ENCODE results near the gene PDSS1.
"Not testable (repeated sequence)": the region's sequence is repeated elsewhere in the genome, so short reads cannot be mapped to it uniquely, and the experiment has no call there.

PDSS1 gene

DNA sequence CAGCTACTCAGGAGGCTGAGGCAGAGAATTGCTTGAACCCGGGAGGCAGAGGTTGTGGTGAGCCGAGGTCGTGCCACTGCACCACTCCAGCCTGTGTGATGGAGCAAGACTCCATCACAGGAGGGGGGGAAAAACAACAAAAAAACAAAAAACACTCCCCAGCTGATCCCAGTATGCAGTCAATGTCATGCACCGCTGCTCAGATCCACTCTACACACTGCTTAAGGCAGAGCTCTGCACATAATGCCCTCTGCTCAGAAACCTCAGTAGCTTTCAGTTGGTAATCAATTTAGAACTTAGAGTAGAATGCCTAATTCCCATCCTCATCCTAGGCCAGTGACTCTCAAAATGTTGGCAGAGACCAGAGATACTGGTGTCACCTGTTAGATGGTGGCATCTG is 43.9 kb downstream of the PDSS1 start:
- DNase-seq: no peak

GRCh38 chr10:26743091-26743490 is 45.6 kb downstream of the PDSS1 start:
- DNase-seq: no peak

DNA sequence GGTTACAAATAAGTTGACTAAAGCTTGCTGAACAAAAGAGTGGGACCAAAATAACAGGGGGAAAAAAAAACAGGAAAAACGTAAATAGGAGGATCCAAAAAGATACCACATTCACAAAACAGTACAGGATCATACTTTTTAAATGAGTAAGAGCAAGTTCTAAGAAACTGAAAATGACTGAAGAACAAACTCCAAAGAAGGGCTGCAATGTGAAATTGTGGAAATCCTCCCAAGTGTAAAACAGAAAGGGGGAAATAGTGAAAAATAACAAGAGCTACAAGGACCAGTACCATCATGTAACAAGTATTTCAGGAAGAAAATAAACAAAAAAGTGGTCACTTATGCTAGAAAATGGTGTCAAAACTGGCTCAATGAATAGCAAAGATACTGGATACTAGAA is 46.3 kb downstream of the PDSS1 start:
- DNase-seq: no peak

GRCh38 chr10:26746061-26746460 is 48.6 kb downstream of the PDSS1 start:
- no peak for DNase-seq

GRCh38 chr10:26755443-26755903 is 58.0 kb downstream of the PDSS1 start:
- DNase-seq: no peak

DNA sequence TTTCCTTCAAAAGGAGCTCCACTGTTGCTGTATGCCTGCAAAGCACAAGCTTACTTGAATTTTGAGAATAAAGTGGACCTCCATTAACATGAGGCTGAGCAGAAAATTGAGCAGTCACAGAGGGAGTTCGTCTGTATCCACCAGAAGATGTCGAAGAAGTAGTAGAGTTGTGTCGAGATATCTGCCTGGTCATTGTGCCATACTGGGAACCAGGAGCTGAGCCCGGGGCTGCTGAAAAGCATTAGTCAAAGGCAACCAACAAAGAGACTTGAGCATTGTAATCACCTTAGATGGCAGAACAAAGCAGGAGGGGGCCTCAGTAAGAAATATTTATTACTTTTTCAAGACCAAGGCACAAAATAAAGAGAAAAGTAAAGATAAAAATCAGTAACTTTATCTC is 61.5 kb downstream of the PDSS1 start:
- no peak for DNase-seq

GRCh38 chr10:26765549-26765948 is 68.0 kb downstream of the PDSS1 start:
- no peak for DNase-seq

DNA sequence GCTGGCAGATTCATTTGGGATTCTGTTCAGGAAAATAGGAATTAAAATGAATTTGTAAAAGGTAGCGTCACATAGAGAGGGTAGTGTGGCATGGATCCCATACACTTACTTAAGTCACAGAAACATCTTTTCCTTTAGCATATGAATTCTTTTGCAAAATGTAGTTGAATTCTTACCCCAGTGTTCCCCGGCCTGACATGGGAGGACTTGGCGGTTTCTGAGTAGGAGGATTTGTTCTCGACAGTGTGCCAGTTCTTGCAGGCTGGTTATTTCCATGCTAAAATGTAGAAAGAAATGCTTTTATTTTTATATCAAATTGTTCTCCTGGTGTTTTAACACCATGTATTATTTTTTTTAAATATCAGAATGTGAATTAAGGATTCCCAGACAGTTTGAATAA is 72.6 kb downstream of the PDSS1 start:
- DNase-seq: no peak

- DNase-seq: no peak
These were observed 76.1 kb downstream of the PDSS1 start for GRCh38 chr10:26773633-26774032.

DNA sequence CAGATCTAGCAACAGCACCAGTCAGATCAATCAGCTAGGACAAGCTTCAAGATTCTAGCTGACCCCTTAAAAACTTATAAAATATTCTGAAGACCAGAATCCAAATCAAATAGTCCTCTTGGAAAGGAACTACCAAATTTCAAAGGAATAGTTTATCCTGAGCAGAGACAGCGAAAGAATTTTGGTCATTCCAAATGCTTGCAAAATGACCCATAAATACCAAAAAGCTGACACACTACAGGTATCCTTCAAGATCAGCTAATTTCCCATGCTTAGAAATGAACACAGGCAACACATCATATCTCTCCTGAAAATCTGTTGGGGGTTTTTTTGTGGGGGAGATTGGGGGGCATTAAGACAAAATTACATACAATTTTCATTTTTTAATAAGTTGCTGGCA is 78.8 kb downstream of the PDSS1 start:
- no peak for DNase-seq

GRCh38 chr10:26777686-26778085 is 80.2 kb downstream of the PDSS1 start:
- no peak for DNase-seq

GRCh38 chr10:26779176-26779860 is 81.8 kb downstream of the PDSS1 start:
- DNase-seq: no peak

GRCh38 chr10:26780106-26780792 is 82.7 kb downstream of the PDSS1 start:
- DNase-seq: no peak

GRCh38 chr10:26780793-26781601 is 83.5 kb downstream of the PDSS1 start:
- DNase-seq: no peak

GRCh38 chr10:26781797-26782196 is 84.3 kb downstream of the PDSS1 start:
- no peak for DNase-seq

DNA sequence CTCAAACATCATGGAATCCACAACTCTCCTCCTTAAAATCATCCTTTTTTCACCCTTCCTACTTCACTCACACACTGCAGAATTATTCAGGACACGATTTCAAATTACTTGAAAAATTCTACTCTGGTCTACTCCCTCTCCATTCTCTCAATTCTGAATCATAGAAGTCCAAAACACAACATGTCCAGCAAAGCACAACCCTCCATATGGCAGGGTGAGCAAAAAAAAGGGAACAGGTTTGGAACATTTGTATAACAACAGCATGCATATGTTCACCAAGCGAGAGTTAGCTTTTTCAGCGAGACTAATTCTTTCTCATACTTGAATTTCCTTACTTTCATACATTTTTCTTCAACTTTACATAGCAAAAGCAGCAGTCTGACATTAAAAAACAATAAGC is 89.9 kb downstream of the PDSS1 start:
- no peak for DNase-seq

GRCh38 chr10:26789779-26790178 is 92.3 kb downstream of the PDSS1 start:
- not testable (repeated sequence) for DNase-seq

- DNase-seq: no peak
These were observed 92.9 kb downstream of the PDSS1 start for GRCh38 chr10:26790221-26790995.

DNA sequence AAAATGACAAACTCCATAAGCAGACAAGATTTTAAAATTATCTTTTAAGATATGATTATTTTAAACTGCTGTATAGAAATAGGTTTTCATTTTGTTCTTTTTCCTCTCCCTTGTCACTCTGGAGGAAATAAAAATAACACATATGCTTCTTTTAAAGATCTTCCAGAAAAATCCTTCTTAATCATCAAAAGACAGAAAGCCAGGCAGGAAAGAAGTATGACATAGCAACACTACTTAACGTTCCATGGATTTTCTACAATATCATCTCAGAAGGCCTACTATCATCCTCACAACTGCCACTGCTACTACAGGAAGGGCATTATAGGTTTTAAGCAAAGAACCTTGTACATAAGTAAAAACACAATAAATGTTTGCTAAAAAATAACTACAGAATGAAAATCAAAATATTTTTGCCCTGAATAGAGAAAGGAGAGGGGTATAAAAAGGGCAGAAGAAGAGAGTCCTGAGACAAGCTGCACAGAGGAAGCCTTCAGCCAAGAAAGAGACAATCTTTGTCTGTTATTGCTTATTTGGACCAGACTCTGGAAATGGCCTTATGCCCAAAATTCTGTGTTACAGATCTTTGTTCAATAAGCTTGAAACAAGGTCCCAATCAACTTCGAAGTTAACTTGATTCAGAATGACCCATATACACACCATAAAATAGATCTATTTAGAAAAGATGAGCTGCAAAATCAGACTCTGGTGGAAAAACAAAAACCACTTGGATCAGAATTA is 95.4 kb downstream of the PDSS1 start:
- no peak for DNase-seq

Data from activated CD4-positive, alpha-beta T cell treated with anti-CD3 and anti-CD28 coated beads for 4 hours (primary cell).